ENCODE results near the gene CASP6.

DNA sequence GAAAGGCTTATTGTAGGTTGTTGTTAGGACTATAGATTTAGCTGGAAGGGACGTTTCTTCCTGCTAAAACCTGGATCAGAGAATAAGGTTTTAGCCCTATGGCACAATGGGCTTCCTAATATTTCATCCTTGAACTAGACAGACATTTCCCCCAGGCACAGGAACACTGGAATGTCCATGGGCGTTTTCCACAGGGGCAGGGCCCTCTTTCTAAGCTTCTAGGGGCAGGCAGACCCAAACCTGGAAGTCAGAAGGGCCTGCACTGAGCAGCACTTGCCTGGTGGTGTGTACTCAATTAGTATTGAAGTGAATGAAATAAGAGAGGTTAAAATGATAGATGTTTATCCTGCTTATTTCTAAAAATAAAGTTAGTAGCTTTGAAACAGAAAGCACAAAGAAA is 41.1 kb downstream of the CASP6 start:
- TF ChIP-seq, protein P1, sequence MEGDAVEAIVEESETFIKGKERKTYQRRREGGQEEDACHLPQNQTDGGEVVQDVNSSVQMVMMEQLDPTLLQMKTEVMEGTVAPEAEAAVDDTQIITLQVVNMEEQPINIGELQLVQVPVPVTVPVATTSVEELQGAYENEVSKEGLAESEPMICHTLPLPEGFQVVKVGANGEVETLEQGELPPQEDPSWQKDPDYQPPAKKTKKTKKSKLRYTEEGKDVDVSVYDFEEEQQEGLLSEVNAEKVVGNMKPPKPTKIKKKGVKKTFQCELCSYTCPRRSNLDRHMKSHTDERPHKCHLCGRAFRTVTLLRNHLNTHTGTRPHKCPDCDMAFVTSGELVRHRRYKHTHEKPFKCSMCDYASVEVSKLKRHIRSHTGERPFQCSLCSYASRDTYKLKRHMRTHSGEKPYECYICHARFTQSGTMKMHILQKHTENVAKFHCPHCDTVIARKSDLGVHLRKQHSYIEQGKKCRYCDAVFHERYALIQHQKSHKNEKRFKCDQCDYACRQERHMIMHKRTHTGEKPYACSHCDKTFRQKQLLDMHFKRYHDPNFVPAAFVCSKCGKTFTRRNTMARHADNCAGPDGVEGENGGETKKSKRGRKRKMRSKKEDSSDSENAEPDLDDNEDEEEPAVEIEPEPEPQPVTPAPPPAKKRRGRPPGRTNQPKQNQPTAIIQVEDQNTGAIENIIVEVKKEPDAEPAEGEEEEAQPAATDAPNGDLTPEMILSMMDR (conservative IDR thresholded peaks at IDR 0.05): no peak
- no peak for TF ChIP-seq EZH2 (IDR thresholded peaks at IDR 0.05; ENCODE audit: low read depth)
